SK-N-SH (cell line): ENCODE data around the gene CNPY4.

Experiments used
- CHD2 ChIP-seq: fragments of 150-350 bp; IDR thresholded peaks from 2 replicates; pipeline ENCODE4 v1.6.1; 2018; ENCODE audit warnings: low read length; ENCODE audit not compliant: partially characterized antibody
- CTCF ChIP-seq: fragments of 200-600 bp; sonication (generic); IDR thresholded peaks from 2 replicates; pipeline ENCODE4 v1.6.1; 2017; ENCODE audit warnings: antibody characterized with exemption, mild to moderate bottlenecking, moderate library complexity
- EP300 ChIP-seq, 2 experiments: IDR thresholded peaks; 2 replicates each; pipeline versions ENCODE4 v1.4.0 to v1.6.1; 2012; ENCODE audit warnings: borderline replicate concordance in 1 of 2, low read depth in 1 of 2, low read length in 1 of 2
- FOSL2 ChIP-seq: IDR thresholded peaks from 2 replicates; pipeline ENCODE4 v1.4.0; 2012; ENCODE audit warnings: low read depth, mild to moderate bottlenecking, moderate library complexity, borderline replicate concordance
- JUND ChIP-seq: IDR thresholded peaks from 2 replicates; pipeline ENCODE4 v1.4.0; 2012
- MAX ChIP-seq: IDR thresholded peaks from 2 replicates; pipeline ENCODE4 v1.4.0; 2012; ENCODE audit warnings: low read depth
- MXI1 ChIP-seq: IDR thresholded peaks from 2 replicates; pipeline ENCODE4 v1.6.1; 2012; ENCODE audit warnings: mild to moderate bottlenecking, low read depth, low read length, improper control_type of control experiment
- RAD21 ChIP-seq: IDR thresholded peaks from 2 replicates; pipeline ENCODE4 v1.6.1; 2012; ENCODE audit warnings: mild to moderate bottlenecking, low read length
- RFX5 ChIP-seq: IDR thresholded peaks from 2 replicates; pipeline ENCODE4 v1.6.1; 2012; ENCODE audit warnings: mild to moderate bottlenecking, improper control_type of control experiment, low read length
- SMC3 ChIP-seq: IDR thresholded peaks from 2 replicates; pipeline ENCODE4 v1.6.1; 2012; ENCODE audit warnings: low read depth, low read length, improper control_type of control experiment
- ZBTB33 ChIP-seq: IDR thresholded peaks from 2 replicates; pipeline ENCODE4 v1.4.0; 2012; ENCODE audit warnings: low read depth, borderline replicate concordance

- no peak for TF ChIP-seq MXI1
- TF ChIP-seq CTCF, result no peak
- no peak for TF ChIP-seq RFX5
- no peak for TF ChIP-seq JUND
- TF ChIP-seq ZBTB33, result no peak
- no peak for TF ChIP-seq CHD2
- TF ChIP-seq FOSL2, result no peak
- no peak for TF ChIP-seq SMC3
- no peak for TF ChIP-seq MAX
- no peak for TF ChIP-seq RAD21
- no peak for TF ChIP-seq EP300 (IDR thresholded peaks at IDR 0.05; ENCODE audit: borderline replicate concordance in 1 of 2, low read depth in 1 of 2, low read length in 1 of 2)
Observed at GRCh38 chr7:100099452-100099851, 20.0 kb upstream of the CNPY4 start.
